Cardiac septum (tissue), 1 donor: ENCODE data around the gene FBXW9. TPM values are rescaled to one million over a fixed set of nuclear protein-coding genes. Genes with fewer than 3 reads are reported as not detected.
A peak's percentile ranks its signal among the peaks of the same experiment; 100 is the strongest.
"Not testable (repeated sequence)": the region's sequence is repeated elsewhere in the genome, so short reads cannot be mapped to it uniquely, and the experiment has no call there.

Experiments used
- DNase-seq: peaks from one replicate; pipeline ENCODE4 v3.0.0-alpha.2; 2020; ENCODE audit warnings: low spot score
- intact Hi-C: fragments of 100-400 bp; cut with DNase I; formaldehyde crosslinking; loops from one replicate; pipeline ENCODE4 v1.14.0; 2022
- total RNA-seq: library from RNA; stranded (reverse); fragmentation: NEBNext Ultra II Directional; extraction: Animal tissue kit (Norgen Biotek cat#: 25700); gene quantifications from one replicate; pipeline ENCODE4 v1.2.1, GENCODE V29; 2021
- donor health status: DM: no; HTN: no; CAD: no.

Gene FBXW9
- total RNA-seq, 1 donor from 2014 or later = 2.2 TPM

- intact Hi-C loops = loop anchor here (5.0 kb wide), 1 partner anchor 104 kb away; no protein-coding TSS in a partner anchor
- peak; percentile 90 for DNase-seq
These were observed 30.0 kb downstream of the FBXW9 start, which contains the start of the genes MAN2B1 and WDR83 for GRCh38 chr19:12666265-12667048. Gene MAN2B1, minus strand, starts transcription at chr19:12666742. Its CDS starts 41 bp downstream, at chr19:12666701. Gene WDR83, plus strand, starts transcription at chr19:12666807. Its CDS starts 2,984 bp downstream, at chr19:12669791.

GRCh38 chr19:12665671-12666264 lies 30.7 kb downstream of the FBXW9 start:
- intact Hi-C loops = loop anchor here (5.0 kb wide), 1 partner anchor 103 kb away; no protein-coding TSS in a partner anchor
- no peak for DNase-seq

- intact Hi-C loops = loop anchor here (5.0 kb wide), 1 partner anchor 103 kb away; no protein-coding TSS in a partner anchor
- peak; percentile 92 for DNase-seq
These were observed 31.2 kb downstream of the FBXW9 start for GRCh38 chr19:12665281-12665573.

- no peak for DNase-seq
These were observed 31.8 kb downstream of the FBXW9 start for GRCh38 chr19:12664406-12665280.

GRCh38 chr19:12660980-12661379 lies 35.5 kb downstream of the FBXW9 start:
- DNase-seq = no peak

More at GRCh38 chr19:12664406-12665280, 31.8 kb downstream of the FBXW9 start:
- intact Hi-C loops = loop anchor here (5.0 kb wide), 1 partner anchor 102 kb away; no protein-coding TSS in a partner anchor

GRCh38 chr19:12657966-12658365 lies 38.5 kb downstream of the FBXW9 start:
- intact Hi-C loops = no loop called here
- no peak for DNase-seq

More at GRCh38 chr19:12660980-12661379, 35.5 kb downstream of the FBXW9 start:
- intact Hi-C loops = no loop called here

- no peak for DNase-seq
- intact Hi-C loops = no loop called here
These were observed 39.4 kb downstream of the FBXW9 start for GRCh38 chr19:12656899-12657571.

GRCh38 chr19:12655546-12655945 lies 40.9 kb downstream of the FBXW9 start:
- no peak for DNase-seq
- intact Hi-C loops = no loop called here

- no peak for DNase-seq
- intact Hi-C loops = no loop called here
These were observed 44.2 kb downstream of the FBXW9 start for GRCh38 chr19:12652219-12652618.

GRCh38 chr19:12649941-12650340 lies 46.5 kb downstream of the FBXW9 start:
- DNase-seq = no peak

GRCh38 chr19:12648088-12648487 lies 48.3 kb downstream of the FBXW9 start:
- intact Hi-C loops = no loop called here
- no peak for DNase-seq

More at GRCh38 chr19:12649941-12650340, 46.5 kb downstream of the FBXW9 start:
- intact Hi-C loops = no loop called here

GRCh38 chr19:12647490-12648071 lies 48.9 kb downstream of the FBXW9 start:
- DNase-seq = peak; percentile 88
- intact Hi-C loops = no loop called here

- intact Hi-C loops = no loop called here
- DNase-seq = no peak
These were observed 49.4 kb downstream of the FBXW9 start for GRCh38 chr19:12647047-12647446.

- no peak for DNase-seq
- intact Hi-C loops = no loop called here
These were observed 49.9 kb downstream of the FBXW9 start for GRCh38 chr19:12646551-12646950.

- DNase-seq = peak; percentile 44
- intact Hi-C loops = not testable (repeated sequence)
These were observed 52.7 kb downstream of the FBXW9 start for GRCh38 chr19:12643716-12644115.

GRCh38 chr19:12642506-12642905 lies 53.9 kb downstream of the FBXW9 start:
- intact Hi-C loops = no loop called here
- DNase-seq = no peak

GRCh38 chr19:12641456-12641855 lies 55.0 kb downstream of the FBXW9 start:
- DNase-seq = peak; percentile 27
- intact Hi-C loops = no loop called here

- intact Hi-C loops = no loop called here
These were observed 56.4 kb downstream of the FBXW9 start for GRCh38 chr19:12639901-12640613.

More at GRCh38 chr19:12639901-12640613, 56.4 kb downstream of the FBXW9 start:
- DNase-seq = peak; percentile 94
